Mucosa of descending colon (tissue), 3 donors: ENCODE data around the gene KMT5B. TPM values are rescaled to one million over a fixed set of nuclear protein-coding genes. Genes with fewer than 3 reads are reported as not detected.

Experiments used
- ATAC-seq: fragments of 200-7000 bp; cut with Tn5 transposase; one replicate; pipeline ENCODE4 v1.9.1; 2020; ENCODE audit warnings: mild to moderate bottlenecking, moderate library complexity
- DNase-seq, 3 donors: peaks; one replicate each; pipeline ENCODE4 v3.0.0-alpha.2; 2020
- H3K36me3 ChIP-seq: fragments of 200-600 bp; one replicate; pipeline ENCODE4 v1.8.0; 2021; ENCODE audit warnings: low read depth, mild to moderate bottlenecking
- H3K4me1 ChIP-seq: fragments of 200-600 bp; one replicate; pipeline ENCODE4 v1.8.0; 2021; ENCODE audit warnings: low read depth, mild to moderate bottlenecking
- H3K4me3 ChIP-seq: fragments of 200-600 bp; one replicate; pipeline ENCODE4 v1.8.0; 2021; ENCODE audit warnings: mild to moderate bottlenecking
- H3K9me3 ChIP-seq: fragments of 200-600 bp; one replicate; pipeline ENCODE4 v1.8.0; 2021; ENCODE audit warnings: mild to moderate bottlenecking
- intact Hi-C, 2 donors: fragments of 100-400 bp; cut with DNase I in 1 of 2; cut with micrococcal nuclease in 1 of 2; formaldehyde crosslinking; loops; one replicate each; pipeline versions ENCODE4 v1.11.0 to v1.11.1; 2022; cut with DNase I, micrococcal nuclease
- total RNA-seq, 3 donors: library from RNA; stranded (reverse); fragmentation: NEBNext Ultra II Directional in 2 of 3; extraction: Animal tissue kit (Norgen Biotek cat#: 25700) in 2 of 3; gene quantifications; one replicate each; pipeline versions ENCODE4 v1.2.1 to v1.2.4, GENCODE V29; 2021 to 2023
- TF ChIP-seq, protein P1 (sequence below): fragments of 200-600 bp; IDR thresholded peaks from one replicate; pipeline ENCODE4 v1.8.0; 2022; ENCODE audit warnings: antibody characterized with exemption, mild to moderate bottlenecking
- donor health status: DM: no; HTN: no; CAD: no; lungs with moderate emphysema.
- donor health status: DM: no; HTN: no; CAD: no.
- donor health status: DM: no; HTN: yes; CAD: no.

The KMT5B gene
- total RNA-seq, 3 donors from 2014 or later, result 56.4 to 71.3 (median 65.1) TPM

DNA sequence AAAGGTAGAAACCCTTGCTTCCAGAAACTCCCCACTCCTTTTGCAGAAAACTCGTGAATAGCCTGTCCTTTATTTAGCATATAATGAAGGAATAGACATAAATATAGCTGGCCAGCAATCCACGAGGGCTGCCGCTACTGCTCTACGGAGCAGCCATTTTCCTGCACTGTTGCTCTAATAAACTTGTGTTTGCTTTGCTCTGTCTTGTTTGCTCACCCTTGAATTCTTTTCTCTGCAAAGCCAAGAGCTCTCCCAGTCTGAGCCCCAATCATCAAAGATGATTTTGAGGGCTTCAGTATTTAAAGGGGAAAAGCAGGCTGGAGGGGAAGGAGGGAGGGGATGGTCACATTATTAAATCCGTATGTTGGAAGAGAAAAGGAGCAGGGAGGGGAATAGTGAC, 75.3 kb downstream of the KMT5B start:
- H3K9me3 ChIP-seq, result peaks cover under 1% of the 10 kb centered on the region
- intact Hi-C loops, result no loop called here
- TF ChIP-seq, protein P1, sequence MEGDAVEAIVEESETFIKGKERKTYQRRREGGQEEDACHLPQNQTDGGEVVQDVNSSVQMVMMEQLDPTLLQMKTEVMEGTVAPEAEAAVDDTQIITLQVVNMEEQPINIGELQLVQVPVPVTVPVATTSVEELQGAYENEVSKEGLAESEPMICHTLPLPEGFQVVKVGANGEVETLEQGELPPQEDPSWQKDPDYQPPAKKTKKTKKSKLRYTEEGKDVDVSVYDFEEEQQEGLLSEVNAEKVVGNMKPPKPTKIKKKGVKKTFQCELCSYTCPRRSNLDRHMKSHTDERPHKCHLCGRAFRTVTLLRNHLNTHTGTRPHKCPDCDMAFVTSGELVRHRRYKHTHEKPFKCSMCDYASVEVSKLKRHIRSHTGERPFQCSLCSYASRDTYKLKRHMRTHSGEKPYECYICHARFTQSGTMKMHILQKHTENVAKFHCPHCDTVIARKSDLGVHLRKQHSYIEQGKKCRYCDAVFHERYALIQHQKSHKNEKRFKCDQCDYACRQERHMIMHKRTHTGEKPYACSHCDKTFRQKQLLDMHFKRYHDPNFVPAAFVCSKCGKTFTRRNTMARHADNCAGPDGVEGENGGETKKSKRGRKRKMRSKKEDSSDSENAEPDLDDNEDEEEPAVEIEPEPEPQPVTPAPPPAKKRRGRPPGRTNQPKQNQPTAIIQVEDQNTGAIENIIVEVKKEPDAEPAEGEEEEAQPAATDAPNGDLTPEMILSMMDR, result no peak
- no peak overlapping the region for H3K4me3 ChIP-seq
- ATAC-seq (peak; percentile 72), DNase-seq (peak in 1 of 3 donors; percentile 34)
- H3K4me1 ChIP-seq, result peaks cover 6% of the 10 kb centered on the region
- H3K36me3 ChIP-seq, result no peaks in the 10 kb centered on the region

DNA sequence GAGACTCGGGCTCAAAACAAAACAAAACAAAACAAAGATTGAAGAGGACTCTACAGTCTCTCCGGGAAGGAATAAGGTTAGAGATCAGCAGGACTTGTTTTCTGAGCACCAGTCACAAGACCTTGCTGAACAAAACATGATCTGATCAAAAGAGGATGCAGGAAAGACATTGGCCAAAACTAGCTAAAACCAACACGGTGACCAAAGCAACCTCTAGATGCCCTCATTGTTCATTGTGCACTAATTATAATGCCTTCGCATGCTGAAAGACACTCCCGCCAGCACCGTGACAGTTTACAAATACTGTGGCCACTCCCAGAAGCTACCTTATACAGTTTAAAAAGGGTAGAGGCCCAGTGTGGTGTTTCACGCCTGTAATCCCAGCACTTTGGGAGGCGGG, 76.2 kb downstream of the KMT5B start:
- no peaks in the 10 kb centered on the region for H3K36me3 ChIP-seq
- peak; percentile 50 for ATAC-seq
- intact Hi-C loops, result no loop called here
- peaks cover 6% of the 10 kb centered on the region for H3K4me1 ChIP-seq
- peak in 1 of 3 donors; percentile 12 for DNase-seq
- H3K4me3 ChIP-seq, result no peak overlapping the region
- TF ChIP-seq, protein P1, result no peak
- peaks cover 4% of the 10 kb centered on the region for H3K9me3 ChIP-seq

DNA sequence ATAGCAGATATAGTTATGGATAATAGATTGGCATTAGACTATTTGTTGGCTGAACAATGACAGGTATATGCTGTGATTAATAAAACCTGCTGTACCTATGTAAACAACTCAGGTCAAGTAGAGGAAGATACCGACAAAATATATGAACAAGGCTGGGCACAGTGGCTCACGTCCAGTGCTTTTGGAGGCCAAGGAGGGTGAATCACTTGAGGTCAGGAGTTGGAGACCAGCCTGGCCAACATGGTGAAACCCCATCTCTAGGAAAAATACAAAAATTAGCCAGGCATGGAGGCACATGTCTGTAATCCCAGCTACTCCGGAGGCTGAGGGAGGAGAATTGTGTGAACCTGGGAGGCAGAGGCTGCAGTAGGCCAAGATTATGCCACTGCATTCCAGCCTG, 77.9 kb downstream of the KMT5B start:
- intact Hi-C loops, result no loop called here
- peaks cover 6% of the 10 kb centered on the region for H3K4me1 ChIP-seq
- DNase-seq (no peak), ATAC-seq (no peak)
- no peak overlapping the region for H3K4me3 ChIP-seq
- TF ChIP-seq, protein P1, result no peak
- H3K36me3 ChIP-seq, result no peaks in the 10 kb centered on the region
- peaks cover 4% of the 10 kb centered on the region for H3K9me3 ChIP-seq

DNA sequence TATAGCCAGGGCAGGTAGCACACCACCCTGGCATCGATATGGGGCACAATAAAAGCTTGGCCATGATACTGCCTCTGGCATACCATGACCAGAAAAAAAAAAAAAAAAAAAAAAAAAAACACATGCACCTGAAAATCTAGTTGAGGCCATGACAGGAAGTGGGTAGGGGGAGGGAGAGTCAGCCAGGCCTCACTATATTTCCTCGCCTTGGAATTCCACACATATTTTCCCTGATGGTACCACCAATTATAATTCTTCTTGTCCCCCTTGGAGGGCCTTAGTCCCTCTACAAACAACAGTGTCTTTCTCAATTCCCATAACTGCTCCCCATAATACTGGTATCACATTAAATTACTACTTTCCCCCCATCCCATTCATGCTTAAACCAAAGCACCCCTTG, 79.3 kb downstream of the KMT5B start:
- Histone ChIP-seq H3K4me1 (peaks cover 9% of the 10 kb centered on the region), H3K36me3 (no peaks in the 10 kb centered on the region), H3K4me3 (no peak overlapping the region), H3K9me3 (peaks cover 4% of the 10 kb centered on the region)
- DNase-seq, result no peak
- ATAC-seq, result no peak
- intact Hi-C loops, result no loop called here
- TF ChIP-seq, protein P1, result no peak

DNA sequence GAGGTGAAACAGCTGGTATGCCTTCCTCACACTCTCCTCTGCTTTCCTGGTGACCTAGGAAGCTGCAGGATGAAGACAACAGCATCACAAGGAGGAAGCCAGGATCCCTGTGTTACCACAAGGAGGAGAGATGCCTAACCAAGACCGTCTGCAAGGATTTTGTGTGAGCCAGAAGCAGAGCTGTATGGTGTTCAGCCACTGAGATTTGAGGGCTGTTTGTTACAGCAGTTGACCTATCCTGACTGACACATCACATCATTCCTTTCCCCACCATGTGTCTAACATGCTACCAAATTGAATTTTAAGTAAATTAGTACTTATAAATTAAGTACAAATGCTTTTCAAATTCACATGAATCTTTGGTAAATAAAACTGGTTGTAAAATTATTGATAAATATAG, 83.0 kb downstream of the KMT5B start:
- H3K4me1 ChIP-seq, result peaks cover 18% of the 10 kb centered on the region
- H3K4me3 ChIP-seq, result no peak overlapping the region
- no peak for DNase-seq
- intact Hi-C loops, result no loop called here
- TF ChIP-seq, protein P1, result no peak
- H3K36me3 ChIP-seq, result no peaks in the 10 kb centered on the region
- ATAC-seq, result no peak
- peaks cover 4% of the 10 kb centered on the region for H3K9me3 ChIP-seq
